ENCODE data around the gene CTSZ.
"Not testable (repeated sequence)": the region's sequence is repeated elsewhere in the genome, so short reads cannot be mapped to it uniquely, and the experiment has no call there.

Gene CTSZ

GRCh38 chr20:58959652-58960051, 47.4 kb downstream of the CTSZ start:
- no peak for DNase-seq (ENCODE audit: low spot score)
- H3K27ac ChIP-seq: no peak overlapping the region
- TF ChIP-seq CTCF (conservative IDR thresholded peaks at IDR 0.05; ENCODE audit: low read depth): no peak
- CTCF ChIA-PET: no interaction called here
- POLR2A ChIA-PET (ENCODE audit: low non-redundant PET): no interaction called here

- no peak overlapping the region for H3K27ac ChIP-seq
- no peak for DNase-seq (ENCODE audit: low spot score)
- CTCF ChIA-PET: no interaction called here
- TF ChIP-seq CTCF (conservative IDR thresholded peaks at IDR 0.05; ENCODE audit: low read depth): no peak
- POLR2A ChIA-PET (ENCODE audit: low non-redundant PET): no interaction called here
Observed at GRCh38 chr20:58956078-58956477, 51.0 kb downstream of the CTSZ start.

- ChIA-PET CTCF (no interaction called here), POLR2A (ENCODE audit: low non-redundant PET) (no interaction called here)
- DNase-seq (ENCODE audit: low spot score): no peak
- no peak overlapping the region for H3K27ac ChIP-seq
- TF ChIP-seq CTCF (conservative IDR thresholded peaks at IDR 0.05; ENCODE audit: low read depth): no peak
Observed at GRCh38 chr20:58953050-58953449, 54.0 kb downstream of the CTSZ start.

GRCh38 chr20:58950603-58951002, 56.5 kb downstream of the CTSZ start:
- no peak for DNase-seq (ENCODE audit: low spot score)
- ChIA-PET POLR2A (ENCODE audit: low non-redundant PET) (no interaction called here), CTCF (no interaction called here)
- no peak for TF ChIP-seq CTCF (conservative IDR thresholded peaks at IDR 0.05; ENCODE audit: low read depth)
- H3K27ac ChIP-seq: no peak overlapping the region

- POLR2A ChIA-PET (ENCODE audit: low non-redundant PET): not testable (repeated sequence)
Observed at GRCh38 chr20:58947797-58948388, 59.2 kb downstream of the CTSZ start.

GRCh38 chr20:58945965-58946631, 61.0 kb downstream of the CTSZ start:
- no peak overlapping the region for H3K27ac ChIP-seq
- CTCF ChIA-PET: interaction anchor here (0.6 kb wide), 1 partner anchor 33 kb away, joined by 3 read pairs; no protein-coding TSS in a partner anchor
- POLR2A ChIA-PET (ENCODE audit: low non-redundant PET): no interaction called here
- no peak for TF ChIP-seq CTCF (conservative IDR thresholded peaks at IDR 0.05; ENCODE audit: low read depth)
- DNase-seq (ENCODE audit: low spot score): no peak

More at GRCh38 chr20:58947797-58948388, 59.2 kb downstream of the CTSZ start:
- CTCF ChIA-PET; DNase-seq (ENCODE audit: low spot score); H3K27ac ChIP-seq: not testable (repeated sequence)
